NT2/D1 (cell line): ENCODE measurements around the gene ZNF484.

Experiments used
- YY1 ChIP-seq: IDR thresholded peaks from 2 replicates; pipeline ENCODE4 v1.6.1; 2011; ENCODE audit not compliant: insufficient read length, insufficient read depth
- ZNF274 ChIP-seq: IDR thresholded peaks from 2 replicates; pipeline ENCODE4 v1.6.1; 2011; ENCODE audit warnings: mild to moderate bottlenecking, low read depth, low read length

DNA sequence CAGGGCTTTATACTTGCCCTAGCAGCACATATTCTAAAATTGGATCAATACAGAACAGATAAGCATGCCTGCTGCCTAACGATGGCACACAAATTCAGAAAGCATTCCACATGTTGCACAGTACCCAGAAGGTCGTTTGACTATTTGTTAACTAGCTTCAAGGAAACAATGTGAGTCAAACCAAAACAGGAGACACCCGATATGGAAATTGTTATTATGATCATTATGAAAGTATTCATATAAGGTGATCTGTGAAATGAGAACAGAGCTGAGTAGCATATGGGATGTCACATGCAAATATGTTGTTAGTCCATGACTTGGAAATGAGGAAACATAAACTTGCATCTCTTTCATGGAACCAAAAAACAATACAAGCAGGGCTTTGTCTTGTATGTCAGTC is 56.9 kb downstream of the ZNF484 start:
- no peak for TF ChIP-seq YY1
- TF ChIP-seq ZNF274 = no peak
